ENCODE measurements around the gene RNU2-63P.

The RNU2-63P gene

GRCh38 chr2:88016086-88016959 is at the start of gene RNU2-63P:
RNU2-63P (minus strand) TSS chr2:88016547.
- TF ChIP-seq BHLHE40 (IDR thresholded peaks at IDR 0.05; ENCODE audit: borderline replicate concordance), result peak; percentile 72
- peak; percentile 90 for TF ChIP-seq FOXK2 (IDR thresholded peaks at IDR 0.05)
- peak; percentile 81; the same call in 1 of the 2 replicates for TF ChIP-seq CTBP1 (IDR thresholded peaks at IDR 0.05; ENCODE audit: borderline replicate concordance)
- TF ChIP-seq NFRKB (IDR thresholded peaks at IDR 0.05), result peak; percentile 94
- TF ChIP-seq SP1 (IDR thresholded peaks at IDR 0.05), result no peak
- peak; percentile 63; the same call in 1 of the 2 replicates for TF ChIP-seq ZNF384 (IDR thresholded peaks at IDR 0.05)
- TF ChIP-seq PKNOX1 (IDR thresholded peaks at IDR 0.05), result no peak
- TF ChIP-seq FOXA1 (IDR thresholded peaks at IDR 0.05), result no peak
- TF ChIP-seq TARDBP (IDR thresholded peaks at IDR 0.05), result peak; percentile 94
- TF ChIP-seq HDGF (IDR thresholded peaks at IDR 0.05; ENCODE audit: borderline replicate concordance), result no peak
- TF ChIP-seq ARNT (IDR thresholded peaks at IDR 0.05), result 0 out of 2 replicates have a peak, but pooled peaks have one; percentile 20
- peak; percentile 96 for TF ChIP-seq ELF4 (IDR thresholded peaks at IDR 0.05)
- peak; percentile 66 for TF ChIP-seq L3MBTL2 (conservative IDR thresholded peaks at IDR 0.05)
- TF ChIP-seq SUZ12 (IDR thresholded peaks at IDR 0.05), result 0 out of 2 replicates have a peak, but pooled peaks have one; percentile 40
- TF ChIP-seq LEF1 (IDR thresholded peaks at IDR 0.05; ENCODE audit: borderline replicate concordance), result peak; percentile 26; the same call in 1 of the 2 replicates
- CTCF ChIA-PET, result interaction anchor here (0.7 to 1.3 kb wide), 2 partner anchors 15 to 205 kb away, joined by 5 to 6 read pairs; no protein-coding TSS in a partner anchor
- POLR2A ChIA-PET, result interaction anchor here (0.7 to 1.4 kb wide), 4 partner anchors 14 to 146 kb away, joined by 3 to 4 read pairs (median 4); no protein-coding TSS in a partner anchor
- DNase-seq (ENCODE audit: extremely low spot score), result peak; percentile 76

GRCh38 chr2:88061295-88061694 is 44.9 kb upstream of the RNU2-63P start:
- CTCF ChIA-PET, result interaction anchor here (0.6 to 1.9 kb wide), 8 partner anchors 11 to 714 kb away, joined by 3 to 22 read pairs (median 5); no protein-coding TSS in a partner anchor
- no peak for TF ChIP-seq FOXK2 (IDR thresholded peaks at IDR 0.05)
- no peak for TF ChIP-seq PKNOX1 (IDR thresholded peaks at IDR 0.05)
- no peak for TF ChIP-seq SUZ12 (IDR thresholded peaks at IDR 0.05)
- TF ChIP-seq HDGF (IDR thresholded peaks at IDR 0.05; ENCODE audit: borderline replicate concordance), result no peak
- TF ChIP-seq CTBP1 (IDR thresholded peaks at IDR 0.05; ENCODE audit: borderline replicate concordance), result no peak
- no peak for TF ChIP-seq BHLHE40 (IDR thresholded peaks at IDR 0.05; ENCODE audit: borderline replicate concordance)
- TF ChIP-seq LEF1 (IDR thresholded peaks at IDR 0.05; ENCODE audit: borderline replicate concordance), result no peak
- TF ChIP-seq FOXM1 (IDR thresholded peaks at IDR 0.05; ENCODE audit: borderline replicate concordance), result no peak
- TF ChIP-seq L3MBTL2 (conservative IDR thresholded peaks at IDR 0.05), result no peak
- no peak for TF ChIP-seq ELF4 (IDR thresholded peaks at IDR 0.05)
- TF ChIP-seq TARDBP (IDR thresholded peaks at IDR 0.05), result no peak
- no peak for TF ChIP-seq ZNF384 (IDR thresholded peaks at IDR 0.05)
- TF ChIP-seq ARNT (IDR thresholded peaks at IDR 0.05), result no peak

GRCh38 chr2:88060907-88061275 is 44.5 kb upstream of the RNU2-63P start:
- ChIA-PET CTCF (interaction anchor here (0.6 to 1.9 kb wide), 14 partner anchors 11 to 713 kb away, joined by 3 to 22 read pairs (median 4); no protein-coding TSS in a partner anchor), POLR2A (interaction anchor here (1.2 kb wide), 1 partner anchor 99 kb away, joined by 4 read pairs; no protein-coding TSS in a partner anchor)
- no peak for DNase-seq (ENCODE audit: extremely low spot score)
- TF ChIP-seq BHLHE40 (IDR thresholded peaks at IDR 0.05; ENCODE audit: borderline replicate concordance) (no peak), LEF1 (IDR thresholded peaks at IDR 0.05; ENCODE audit: borderline replicate concordance) (no peak), TARDBP (IDR thresholded peaks at IDR 0.05) (no peak), PKNOX1 (IDR thresholded peaks at IDR 0.05) (no peak)

More at GRCh38 chr2:88061295-88061694, 44.9 kb upstream of the RNU2-63P start:
- no peak for DNase-seq (ENCODE audit: extremely low spot score)
- POLR2A ChIA-PET, result no interaction called here

GRCh38 chr2:88059979-88060906 is 43.9 kb upstream of the RNU2-63P start:
- DNase-seq (ENCODE audit: extremely low spot score), result peak; percentile 53
- TF ChIP-seq HDGF (IDR thresholded peaks at IDR 0.05; ENCODE audit: borderline replicate concordance) (no peak), ZNF384 (IDR thresholded peaks at IDR 0.05) (no peak), SUZ12 (IDR thresholded peaks at IDR 0.05) (no peak), ARNT (IDR thresholded peaks at IDR 0.05) (no peak), NFRKB (IDR thresholded peaks at IDR 0.05) (no peak), LEF1 (IDR thresholded peaks at IDR 0.05; ENCODE audit: borderline replicate concordance) (no peak), L3MBTL2 (conservative IDR thresholded peaks at IDR 0.05) (no peak), CTBP1 (IDR thresholded peaks at IDR 0.05; ENCODE audit: borderline replicate concordance) (no peak), FOXK2 (IDR thresholded peaks at IDR 0.05) (no peak), PKNOX1 (IDR thresholded peaks at IDR 0.05) (no peak), SP1 (IDR thresholded peaks at IDR 0.05) (no peak), FOXM1 (IDR thresholded peaks at IDR 0.05; ENCODE audit: borderline replicate concordance) (no peak), ELF4 (IDR thresholded peaks at IDR 0.05) (no peak)
- CTCF ChIA-PET, result interaction anchor here (0.6 to 1.9 kb wide), 16 partner anchors 10 to 386 kb away, joined by 3 to 22 read pairs (median 4); no protein-coding TSS in a partner anchor
- POLR2A ChIA-PET, result interaction anchor here (0.6 to 1.2 kb wide), 2 partner anchors 14 to 99 kb away, joined by 3 to 4 read pairs; no protein-coding TSS in a partner anchor

Measured in HEK293T (cell line).